WI38 (cell line): ENCODE measurements around the gene CTAG1A.
"Not testable (repeated sequence)": the region's sequence is repeated elsewhere in the genome, so short reads cannot be mapped to it uniquely, and the experiment has no call there.

Experiments
- H3K4me3 ChIP-seq: 2 replicates; pipeline ENCODE4 v1.5.1; 2011; ENCODE audit warnings: low read depth, mild to moderate bottlenecking, control low read depth, low read length
- TF ChIP-seq, protein P1 (sequence below): IDR thresholded peaks from 2 replicates; pipeline ENCODE4 v1.5.1; 2012; ENCODE audit warnings: low read depth, mild to moderate bottlenecking, control low read depth, low read length

Gene CTAG1A

GRCh38 chrX:154584585-154585183 lies at the start of gene CTAG1A:
TSS of gene CTAG1A (plus strand) at chrX:154585133. CDS start at chrX:154585207, 74 bp downstream.
- H3K4me3 ChIP-seq = not testable (repeated sequence)

DNA sequence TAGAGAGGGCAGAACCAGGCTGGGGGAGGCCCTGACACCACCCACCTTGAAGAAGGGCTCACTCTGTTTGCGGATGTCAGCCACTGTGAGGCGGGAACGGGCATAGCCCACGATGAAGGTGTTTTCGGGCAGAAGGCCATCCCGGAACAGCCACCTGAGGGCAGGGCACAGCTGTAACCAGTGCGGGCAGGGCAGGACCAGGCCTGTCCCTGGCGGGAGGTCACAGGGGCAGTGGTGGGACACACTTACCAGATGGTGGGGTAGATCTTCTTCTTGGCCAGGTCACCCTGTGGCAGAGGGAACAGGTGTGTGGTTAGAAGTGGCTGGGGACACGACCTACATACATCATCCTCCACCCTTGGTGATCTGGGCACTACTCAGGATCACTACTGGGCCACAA lies 49.0 kb upstream of the CTAG1A start:
- no peak overlapping the region for H3K4me3 ChIP-seq
- TF ChIP-seq, protein P1, sequence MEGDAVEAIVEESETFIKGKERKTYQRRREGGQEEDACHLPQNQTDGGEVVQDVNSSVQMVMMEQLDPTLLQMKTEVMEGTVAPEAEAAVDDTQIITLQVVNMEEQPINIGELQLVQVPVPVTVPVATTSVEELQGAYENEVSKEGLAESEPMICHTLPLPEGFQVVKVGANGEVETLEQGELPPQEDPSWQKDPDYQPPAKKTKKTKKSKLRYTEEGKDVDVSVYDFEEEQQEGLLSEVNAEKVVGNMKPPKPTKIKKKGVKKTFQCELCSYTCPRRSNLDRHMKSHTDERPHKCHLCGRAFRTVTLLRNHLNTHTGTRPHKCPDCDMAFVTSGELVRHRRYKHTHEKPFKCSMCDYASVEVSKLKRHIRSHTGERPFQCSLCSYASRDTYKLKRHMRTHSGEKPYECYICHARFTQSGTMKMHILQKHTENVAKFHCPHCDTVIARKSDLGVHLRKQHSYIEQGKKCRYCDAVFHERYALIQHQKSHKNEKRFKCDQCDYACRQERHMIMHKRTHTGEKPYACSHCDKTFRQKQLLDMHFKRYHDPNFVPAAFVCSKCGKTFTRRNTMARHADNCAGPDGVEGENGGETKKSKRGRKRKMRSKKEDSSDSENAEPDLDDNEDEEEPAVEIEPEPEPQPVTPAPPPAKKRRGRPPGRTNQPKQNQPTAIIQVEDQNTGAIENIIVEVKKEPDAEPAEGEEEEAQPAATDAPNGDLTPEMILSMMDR = no peak

GRCh38 chrX:154539077-154539476 lies 45.9 kb upstream of the CTAG1A start:
- TF ChIP-seq, protein P1 = no peak
- H3K4me3 ChIP-seq = no peak overlapping the region

GRCh38 chrX:154540365-154540764 lies 44.6 kb upstream of the CTAG1A start:
- not testable (repeated sequence) for H3K4me3 ChIP-seq

DNA sequence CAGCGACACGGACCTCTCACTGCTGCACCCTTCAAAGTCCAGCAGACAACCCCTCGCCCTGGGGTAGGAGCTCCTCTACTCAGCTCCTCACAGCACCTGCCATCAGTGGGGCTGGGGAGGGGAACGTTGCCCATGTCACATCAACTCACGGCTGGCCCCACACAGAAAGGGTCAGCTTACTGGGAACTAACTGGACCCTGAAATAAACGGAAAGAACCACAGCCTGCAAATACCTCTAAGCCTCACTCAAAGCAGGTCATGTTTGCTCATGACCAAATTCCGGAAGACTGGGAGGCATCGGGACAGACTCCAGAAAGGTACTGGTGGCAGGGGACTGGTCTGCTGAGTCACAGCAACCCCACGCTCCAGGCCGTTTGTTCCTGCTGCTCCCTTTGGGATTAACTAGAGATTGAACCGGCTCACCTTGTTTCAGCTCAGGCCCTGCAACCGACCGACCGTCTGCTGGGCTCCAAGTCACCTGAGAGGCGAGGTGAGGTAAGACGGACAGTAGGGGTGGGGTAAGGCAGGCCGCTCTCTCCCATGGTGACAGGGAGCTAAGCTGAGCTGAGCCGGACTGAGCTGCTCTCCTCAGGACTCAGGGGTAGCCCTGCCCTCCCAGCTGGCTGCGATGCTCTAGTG lies 43.9 kb upstream of the CTAG1A start:
- no peak overlapping the region for H3K4me3 ChIP-seq
- TF ChIP-seq, protein P1 = no peak

DNA sequence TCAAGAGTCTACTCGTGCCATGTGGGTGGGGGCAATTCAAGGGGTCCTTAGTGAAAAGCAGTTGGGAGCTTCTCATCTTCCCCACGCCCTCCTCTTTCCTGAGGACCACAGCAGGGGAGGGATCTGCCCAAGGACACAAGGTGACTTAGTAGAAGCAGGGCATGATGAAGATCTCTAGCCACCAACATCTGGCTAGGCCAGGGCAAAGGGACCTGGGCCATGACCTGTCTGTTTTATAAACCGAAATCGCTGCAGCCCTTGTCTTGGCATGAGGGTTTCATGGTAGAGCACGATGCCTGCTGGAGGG lies 43.4 kb upstream of the CTAG1A start:
- no peak overlapping the region for H3K4me3 ChIP-seq
- TF ChIP-seq, protein P1 = no peak

DNA sequence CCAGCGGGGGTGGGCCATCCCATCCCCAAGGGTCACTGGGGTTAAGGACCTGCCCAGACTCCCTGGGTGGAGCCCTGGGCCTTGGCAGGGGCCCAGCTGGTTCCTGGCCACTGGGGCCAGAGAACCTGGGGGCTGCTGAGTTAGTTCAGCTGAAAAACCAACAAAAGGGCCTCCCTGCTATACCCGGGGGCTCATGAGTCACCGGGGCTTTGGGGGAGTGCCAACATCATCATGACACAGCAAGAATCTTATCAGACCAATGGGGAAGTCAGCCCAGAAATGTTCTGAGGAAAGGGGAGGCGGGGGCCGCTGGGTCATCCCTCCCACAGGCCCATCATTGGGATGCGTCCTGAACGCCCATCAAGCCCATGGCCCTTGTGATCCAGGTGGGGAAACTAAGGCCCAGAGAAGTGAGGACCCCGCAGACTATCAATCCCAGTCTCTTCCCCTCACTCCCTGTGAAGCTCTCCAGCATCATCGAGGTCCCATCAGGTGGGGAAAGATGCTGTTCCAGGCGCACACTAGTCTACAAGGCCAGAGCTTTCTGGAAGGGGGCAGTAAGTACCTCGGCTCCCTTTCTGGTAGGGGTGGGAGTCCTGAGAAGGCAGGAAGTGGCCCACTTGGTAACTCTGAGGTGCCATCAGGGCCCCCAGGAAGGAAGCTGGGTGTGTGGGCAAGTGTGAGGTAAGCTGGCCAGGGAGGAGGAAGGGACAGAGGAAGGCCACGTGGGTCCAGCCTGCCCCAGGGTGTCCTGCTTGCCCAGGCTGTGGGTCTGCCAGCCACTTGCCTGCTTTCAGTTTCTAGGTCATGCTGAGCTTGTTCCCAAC lies 42.8 kb upstream of the CTAG1A start:
- H3K4me3 ChIP-seq = no peak overlapping the region
- TF ChIP-seq, protein P1 = no peak

GRCh38 chrX:154542723-154543424 lies 42.1 kb upstream of the CTAG1A start:
- TF ChIP-seq, protein P1 = no peak
- H3K4me3 ChIP-seq = no peak overlapping the region
